Endothelial cell (in vitro differentiated cells): Measurements from ENCODE around the gene SPDYA. TPM values are rescaled to one million over a fixed set of nuclear protein-coding genes. Genes with fewer than 3 reads are reported as not detected.

Experiments
- DNase-seq: peaks from one replicate; pipeline ENCODE4 v3.0.0; 2021; ENCODE audit warnings: low spot score
- H3K27ac Mint-ChIP-seq: one replicate; pipeline ENCODE4 v1.8.0; 2021; ENCODE audit warnings: mixed read lengths, inconsistent platforms; ENCODE audit not compliant: unreplicated experiment
- H3K27me3 Mint-ChIP-seq: one replicate; pipeline ENCODE4 v1.8.0; 2021; ENCODE audit warnings: mild to moderate bottlenecking, moderate library complexity, mixed read lengths, inconsistent platforms; ENCODE audit not compliant: unreplicated experiment
- H3K36me3 Mint-ChIP-seq: one replicate; pipeline ENCODE4 v1.8.0; 2021; ENCODE audit warnings: mild to moderate bottlenecking, low read depth, mixed read lengths, inconsistent platforms; ENCODE audit not compliant: unreplicated experiment
- H3K4me1 Mint-ChIP-seq: one replicate; pipeline ENCODE4 v1.8.0; 2021; ENCODE audit warnings: mild to moderate bottlenecking, mixed read lengths, inconsistent platforms; ENCODE audit not compliant: unreplicated experiment
- H3K4me3 Mint-ChIP-seq: one replicate; pipeline ENCODE4 v1.8.0; 2021; ENCODE audit warnings: mild to moderate bottlenecking, mixed read lengths, inconsistent platforms; ENCODE audit not compliant: unreplicated experiment
- H3K9me3 Mint-ChIP-seq: one replicate; pipeline ENCODE4 v1.8.0; 2021; ENCODE audit warnings: mixed read lengths, inconsistent platforms; ENCODE audit not compliant: unreplicated experiment
- CTCF ChIP-seq: fragments of 200-600 bp; sonication (generic); IDR thresholded peaks from one replicate; pipeline ENCODE4 v1.5.0; 2021; ENCODE audit warnings: antibody characterized with exemption; ENCODE audit not compliant: unreplicated experiment
- total RNA-seq: library from RNA; stranded (reverse); fragmentation: NEBNext Ultra II Directional; extraction: Animal tissue kit (Norgen Biotek cat#: 25700); gene quantifications from one replicate; pipeline ENCODE4 v1.2.1, GENCODE V29; 2021; ENCODE audit not compliant: unreplicated experiment

SPDYA gene
- total RNA-seq, 1 donor from 2014 or later, result 0.33 TPM

- Mint-ChIP-seq H3K27me3 (peaks cover 3% of the 10 kb centered on the region), H3K4me3 (no peak overlapping the region), H3K9me3 (no peaks in the 10 kb centered on the region), H3K36me3 (peaks cover 3% of the 10 kb centered on the region), H3K4me1 (peaks cover 7% of the 10 kb centered on the region), H3K27ac (no peak overlapping the region)
- DNase-seq, result no peak
- TF ChIP-seq CTCF, result no peak
These were observed 82.9 kb downstream of the SPDYA start for GRCh38 chr2:28893488-28893887.

GRCh38 chr2:28894470-28895188 is 84.0 kb downstream of the SPDYA start, which contains the start of gene WDR43:
TSS of gene WDR43 (plus strand) at chr2:28894667. CDS start at chr2:28894699, 32 bp downstream.
- Mint-ChIP-seq H3K4me1 (peaks cover 7% of the 10 kb centered on the region), H3K27ac (peak within 1 kb of the TSS; percentile 92), H3K4me3 (peak within 1 kb of the TSS; percentile 100), H3K9me3 (no peaks in the 10 kb centered on the region), H3K27me3 (peaks cover 3% of the 10 kb centered on the region), H3K36me3 (peaks cover 3% of the 10 kb centered on the region)
- peak; percentile 99 for DNase-seq
- no peak for TF ChIP-seq CTCF

- peaks cover 7% of the 10 kb centered on the region for H3K4me1 Mint-ChIP-seq
- no peak for TF ChIP-seq CTCF
- DNase-seq, result no peak
- H3K9me3 Mint-ChIP-seq, result no peaks in the 10 kb centered on the region
- H3K27me3 Mint-ChIP-seq, result peaks cover 3% of the 10 kb centered on the region
- H3K36me3 Mint-ChIP-seq, result peaks cover 3% of the 10 kb centered on the region
- peak overlapping the region; percentile 100 for H3K4me3 Mint-ChIP-seq
- peak overlapping the region; percentile 92 for H3K27ac Mint-ChIP-seq
These were observed 84.7 kb downstream of the SPDYA start for GRCh38 chr2:28895189-28895893.

- Mint-ChIP-seq H3K4me1 (peaks cover 7% of the 10 kb centered on the region), H3K4me3 (no peak overlapping the region), H3K36me3 (peaks cover 3% of the 10 kb centered on the region), H3K9me3 (no peaks in the 10 kb centered on the region), H3K27me3 (peaks cover 3% of the 10 kb centered on the region), H3K27ac (no peak overlapping the region)
- no peak for TF ChIP-seq CTCF
- no peak for DNase-seq
These were observed 86.3 kb downstream of the SPDYA start for GRCh38 chr2:28896906-28897305.

GRCh38 chr2:28898048-28898447 is 87.4 kb downstream of the SPDYA start:
- Mint-ChIP-seq H3K27me3 (peaks cover 3% of the 10 kb centered on the region), H3K4me1 (peaks cover 7% of the 10 kb centered on the region), H3K27ac (no peak overlapping the region), H3K36me3 (peaks cover 3% of the 10 kb centered on the region), H3K4me3 (no peak overlapping the region), H3K9me3 (no peaks in the 10 kb centered on the region)
- TF ChIP-seq CTCF, result no peak
- DNase-seq, result no peak
